Natural killer cell (primary cell): ENCODE data around the gene EMILIN3. TPM values are rescaled to one million over a fixed set of nuclear protein-coding genes. Genes with fewer than 3 reads are reported as not detected.

Source experiments
- ATAC-seq, 3 donors: fragments of 150-1000 bp in 2 of 3; fragments of 200-7000 bp in 1 of 3; cut with Tn5 transposase; 1 replicate in 1 of 3; 2 replicates in 2 of 3; pipeline ENCODE4 v1.10.0; 2021; ENCODE audit warnings: mild to moderate bottlenecking in 2 of 3, moderate library complexity in 2 of 3
- DNase-seq, 2 donors: peaks; one replicate each; pipeline versions ENCODE4 v3.0.0 to v3.0.0-alpha.2; 2013 to 2021; ENCODE audit warnings: mixed read lengths in 1 of 2
- H3K27ac ChIP-seq: one replicate; pipeline ENCODE4 v1.5.1; 2013; ENCODE audit warnings: mild to moderate bottlenecking, low read length
- H3K27me3 ChIP-seq: one replicate; pipeline ENCODE4 v1.6.1; 2013; ENCODE audit warnings: low read length; ENCODE audit not compliant: control insufficient read depth, insufficient read depth
- H3K36me3 ChIP-seq: one replicate; pipeline ENCODE4 v1.6.1; 2013; ENCODE audit warnings: low read length; ENCODE audit not compliant: control insufficient read depth, insufficient read depth
- H3K4me1 ChIP-seq: one replicate; pipeline ENCODE4 v1.6.1; 2013; ENCODE audit warnings: low read length; ENCODE audit not compliant: control insufficient read depth, insufficient read depth
- H3K4me3 ChIP-seq: one replicate; pipeline ENCODE4 v1.5.1; 2013; ENCODE audit warnings: low read length
- H3K9me3 ChIP-seq: one replicate; pipeline ENCODE4 v1.6.1; 2013; ENCODE audit warnings: low read length; ENCODE audit not compliant: control insufficient read depth, insufficient read depth
- H3K27ac Mint-ChIP-seq, 2 donors: one replicate each; pipeline ENCODE4 v1.8.0; 2022; ENCODE audit warnings: mild to moderate bottlenecking in 2 of 2, mixed read lengths in 2 of 2, moderate library complexity in 1 of 2
- H3K27me3 Mint-ChIP-seq, 2 donors: one replicate each; pipeline ENCODE4 v1.8.0; 2022; ENCODE audit warnings: low read depth in 2 of 2, mixed read lengths in 2 of 2
- H3K36me3 Mint-ChIP-seq: one replicate; pipeline ENCODE4 v1.8.0; 2022; ENCODE audit warnings: mixed read lengths
- H3K4me1 Mint-ChIP-seq, 2 donors: one replicate each; pipeline ENCODE4 v1.8.0; 2022; ENCODE audit warnings: mixed read lengths in 2 of 2
- H3K4me3 Mint-ChIP-seq: one replicate; pipeline ENCODE4 v1.8.0; 2022; ENCODE audit warnings: mild to moderate bottlenecking, moderate library complexity, mixed read lengths
- H3K9me3 Mint-ChIP-seq, 2 donors: one replicate each; pipeline ENCODE4 v1.8.0; 2022; ENCODE audit warnings: mixed read lengths in 2 of 2
- WGBS: methylation state at CpG from one replicate; pipeline ENCODE4 v1.1.7; 2013; ENCODE audit warnings: missing lambda C conversion rate; ENCODE audit not compliant: insufficient coverage; 5-methylcytosine and 5-hydroxymethylcytosine counted together
- intact Hi-C: fragments of 100-400 bp; cut with micrococcal nuclease; formaldehyde crosslinking; loops from one replicate; pipeline ENCODE4 v1.14.2; 2022
- total RNA-seq, 4 donors: library from RNA; stranded (reverse); fragments of 120-200 nt in 1 of 4; gene quantifications; one replicate each; pipeline versions ENCODE4 v1.2.3 to v1.2.4, GENCODE V29; 2013 to 2022
- TF ChIP-seq, protein P1 (sequence below): fragments of 200-600 bp; IDR thresholded peaks from one replicate; pipeline ENCODE4 v1.8.0; 2022; ENCODE audit warnings: antibody characterized with exemption

EMILIN3 gene
- total RNA-seq, 3 donors from 2014 or later (not counting 1 experiment from before 2014, with no cell fraction given): not detected

- Mint-ChIP-seq H3K4me1 (peaks cover 21 to 28% of the 10 kb centered on the region in 2 donors), H3K27ac (peak overlapping the region in 1 of 2 donors; percentile 17), H3K27me3 (no peaks in the 10 kb centered on the region), H3K36me3 (peaks cover 53% of the 10 kb centered on the region), H3K9me3 (no peaks in the 10 kb centered on the region), H3K4me3 (no peak overlapping the region)
- Histone ChIP-seq H3K27ac (no peak overlapping the region), H3K9me3 (no peaks in the 10 kb centered on the region), H3K27me3 (no peaks in the 10 kb centered on the region), H3K4me1 (peaks cover 17% of the 10 kb centered on the region), H3K36me3 (peaks cover 57% of the 10 kb centered on the region), H3K4me3 (no peak overlapping the region)
- DNase-seq (no peak), ATAC-seq (no peak)
- TF ChIP-seq, protein P1, sequence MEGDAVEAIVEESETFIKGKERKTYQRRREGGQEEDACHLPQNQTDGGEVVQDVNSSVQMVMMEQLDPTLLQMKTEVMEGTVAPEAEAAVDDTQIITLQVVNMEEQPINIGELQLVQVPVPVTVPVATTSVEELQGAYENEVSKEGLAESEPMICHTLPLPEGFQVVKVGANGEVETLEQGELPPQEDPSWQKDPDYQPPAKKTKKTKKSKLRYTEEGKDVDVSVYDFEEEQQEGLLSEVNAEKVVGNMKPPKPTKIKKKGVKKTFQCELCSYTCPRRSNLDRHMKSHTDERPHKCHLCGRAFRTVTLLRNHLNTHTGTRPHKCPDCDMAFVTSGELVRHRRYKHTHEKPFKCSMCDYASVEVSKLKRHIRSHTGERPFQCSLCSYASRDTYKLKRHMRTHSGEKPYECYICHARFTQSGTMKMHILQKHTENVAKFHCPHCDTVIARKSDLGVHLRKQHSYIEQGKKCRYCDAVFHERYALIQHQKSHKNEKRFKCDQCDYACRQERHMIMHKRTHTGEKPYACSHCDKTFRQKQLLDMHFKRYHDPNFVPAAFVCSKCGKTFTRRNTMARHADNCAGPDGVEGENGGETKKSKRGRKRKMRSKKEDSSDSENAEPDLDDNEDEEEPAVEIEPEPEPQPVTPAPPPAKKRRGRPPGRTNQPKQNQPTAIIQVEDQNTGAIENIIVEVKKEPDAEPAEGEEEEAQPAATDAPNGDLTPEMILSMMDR: no peak
- intact Hi-C loops: no loop called here
- 97% methylated on average over 9 of the region's 12 CpGs for WGBS
Observed at GRCh38 chr20:41412324-41413120, 45.9 kb upstream of the EMILIN3 start.

DNA sequence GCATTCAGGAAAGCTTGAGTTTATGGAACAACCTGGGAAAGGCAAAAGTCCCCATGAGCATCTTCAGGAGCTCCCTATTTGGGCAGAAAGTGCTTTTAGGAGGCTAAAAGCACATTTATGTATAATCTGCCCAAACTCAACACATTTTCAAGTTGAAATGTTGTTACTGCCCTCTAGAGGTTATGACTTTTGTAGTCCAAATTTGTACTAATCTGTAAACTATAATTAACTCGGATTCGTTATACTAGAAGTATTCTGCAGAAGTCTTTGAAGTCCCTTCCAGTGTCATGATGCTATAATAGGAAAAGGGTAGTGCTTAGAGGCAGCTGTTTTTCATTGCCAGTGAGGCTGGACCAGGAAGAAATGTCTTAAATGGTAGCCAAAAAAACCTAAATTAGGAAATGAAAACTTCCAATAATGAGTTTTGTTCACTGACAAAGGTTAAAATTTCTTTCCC lies 44.8 kb upstream of the EMILIN3 start:
- H3K36me3 Mint-ChIP-seq: peaks cover 47% of the 10 kb centered on the region
- Histone ChIP-seq H3K27ac (no peak overlapping the region), H3K9me3 (no peaks in the 10 kb centered on the region), H3K27me3 (no peaks in the 10 kb centered on the region), H3K4me3 (no peak overlapping the region), H3K4me1 (peaks cover 28% of the 10 kb centered on the region), H3K36me3 (peaks cover 50% of the 10 kb centered on the region)
- 75% methylated on average over 2 of the region's 2 CpGs for WGBS
- no peak overlapping the region for H3K4me3 Mint-ChIP-seq
- intact Hi-C loops: no loop called here
- TF ChIP-seq, protein P1: no peak
- H3K4me1 Mint-ChIP-seq: peaks cover 31 to 38% of the 10 kb centered on the region in 2 donors
- no peak for DNase-seq
- no peaks in the 10 kb centered on the region for H3K9me3 Mint-ChIP-seq
- ATAC-seq: no peak
- no peaks in the 10 kb centered on the region for H3K27me3 Mint-ChIP-seq
- no peak overlapping the region for H3K27ac Mint-ChIP-seq

GRCh38 chr20:41408986-41409385 lies 42.4 kb upstream of the EMILIN3 start:
- H3K4me1 ChIP-seq: peaks cover 38% of the 10 kb centered on the region
- H3K4me3 ChIP-seq: no peak overlapping the region
- DNase-seq (no peak), ATAC-seq (no peak)
- intact Hi-C loops: no loop called here
- Mint-ChIP-seq H3K36me3 (peaks cover 24% of the 10 kb centered on the region), H3K4me3 (peak overlapping the region; percentile 75), H3K9me3 (no peaks in the 10 kb centered on the region), H3K27me3 (no peaks in the 10 kb centered on the region), H3K27ac (peak overlapping the region; percentile 67 to 70), H3K4me1 (peaks cover 31 to 38% of the 10 kb centered on the region in 2 donors)
- no peaks in the 10 kb centered on the region for H3K9me3 ChIP-seq
- H3K36me3 ChIP-seq: peaks cover 53% of the 10 kb centered on the region
- WGBS: 23% methylated on average over 9 of the region's 9 CpGs
- H3K27ac ChIP-seq: peak overlapping the region; percentile 36
- TF ChIP-seq, protein P1: no peak
- H3K27me3 ChIP-seq: no peaks in the 10 kb centered on the region
